Caco-2 (cell line): ENCODE measurements around the gene GLI3. TPM values are rescaled to one million over a fixed set of nuclear protein-coding genes. Genes with fewer than 3 reads are reported as not detected.

Experiments used
- BruUV-seq: library from RNA; stranded (reverse); fragments of 400-500 nt; replicated peaks from 2 replicates; lab custom pipeline; 2021; lab: Mats Ljungman, UMichigan
- CTCF ChIA-PET: fragments of 300-600 bp; sonication (Branson Sonifier 250); formaldehyde crosslinking; loops from one replicate; lab custom pipeline; 2022; ENCODE audit warnings: antibody characterized with exemption; lab: Charles Lee
- POLR2A ChIA-PET: fragments of 300-600 bp; sonication (Branson Sonifier 250); formaldehyde crosslinking; loops from one replicate; lab custom pipeline; 2022; ENCODE audit warnings: antibody characterized with exemption; lab: Charles Lee
- DNase-seq, 2 experiments: peaks; one replicate each; pipeline versions ENCODE4 v3.0.0 to v3.0.0-alpha.2; 2020 to 2022
- H3K27me3 ChIP-seq: replicated peaks from 2 replicates; pipeline ENCODE4 v1.6.0; 2011; ENCODE audit warnings: low read length; ENCODE audit not compliant: control insufficient read depth, insufficient read depth
- H3K36me3 ChIP-seq: 2 replicates; pipeline ENCODE4 v1.5.1; 2011; ENCODE audit warnings: low read length; ENCODE audit not compliant: control insufficient read depth, insufficient read depth
- H3K4me1 ChIP-seq: fragments of 250-450 bp; sonication (Bioruptor Pico); 2 replicates; pipeline ENCODE4 v1.5.1; 2020; ENCODE audit warnings: mild to moderate bottlenecking
- H3K4me3 ChIP-seq: 2 replicates; pipeline ENCODE4 v1.5.1; 2011; ENCODE audit warnings: low read depth, mild to moderate bottlenecking, control low read depth, low read length
- H3K9me3 ChIP-seq: fragments of 250-450 bp; sonication (Bioruptor Pico); 2 replicates; pipeline ENCODE4 v1.5.1; 2020; ENCODE audit warnings: mild to moderate bottlenecking, moderate library complexity
- H3K27ac Mint-ChIP-seq: one replicate; pipeline ENCODE4 v1.8.0; 2022; ENCODE audit warnings: mixed read lengths; ENCODE audit not compliant: unreplicated experiment
- H3K27me3 Mint-ChIP-seq: one replicate; pipeline ENCODE4 v1.8.0; 2022; ENCODE audit warnings: mixed read lengths; ENCODE audit not compliant: insufficient read depth, unreplicated experiment
- H3K36me3 Mint-ChIP-seq: one replicate; pipeline ENCODE4 v1.8.0; 2022; ENCODE audit warnings: mild to moderate bottlenecking, mixed read lengths; ENCODE audit not compliant: insufficient read depth, unreplicated experiment
- H3K4me1 Mint-ChIP-seq: one replicate; pipeline ENCODE4 v1.8.0; 2022; ENCODE audit warnings: low read depth, mixed read lengths; ENCODE audit not compliant: unreplicated experiment
- H3K4me3 Mint-ChIP-seq: one replicate; pipeline ENCODE4 v1.8.0; 2022; ENCODE audit warnings: mild to moderate bottlenecking, moderate library complexity, mixed read lengths; ENCODE audit not compliant: unreplicated experiment
- H3K9me3 Mint-ChIP-seq: one replicate; pipeline ENCODE4 v1.8.0; 2022; ENCODE audit warnings: mixed read lengths; ENCODE audit not compliant: unreplicated experiment
- CTCF ChIP-seq, 2 experiments: fragments of 200-600 bp in 1 of 2; IDR thresholded peaks; 1 replicate in 1 of 2; 2 replicates in 1 of 2; pipeline versions ENCODE4 v1.5.1 to v1.8.0; 2011 to 2022; ENCODE audit warnings: antibody characterized with exemption in 1 of 2, control low read depth in 1 of 2, inconsistent platforms in 1 of 2, low read depth in 1 of 2, low read length in 1 of 2, mild to moderate bottlenecking in 1 of 2, moderate library complexity in 1 of 2; ENCODE audit not compliant: insufficient read depth in 1 of 2, severe bottlenecking in 1 of 2, unreplicated experiment in 1 of 2
- intact Hi-C: fragments of 100-400 bp; cut with micrococcal nuclease; formaldehyde crosslinking; loops from one replicate; pipeline ENCODE4 v1.10.0; 2022; ENCODE audit not compliant: unreplicated experiment
- total RNA-seq: library from RNA; stranded (reverse); gene quantifications from 2 replicates; pipeline ENCODE4 v1.2.3, GENCODE V29; 2022

The GLI3 gene
- total RNA-seq, 1 experiment from 2014 or later: 1.00 TPM

GRCh38 chr7:42053834-42054233 is 183.2 kb downstream of the GLI3 start:
- no peaks in the 10 kb centered on the region for H3K36me3 ChIP-seq
- H3K9me3 ChIP-seq: peaks cover 4% of the 10 kb centered on the region; the same call in 1 of the 2 replicates
- TF ChIP-seq CTCF (IDR thresholded peaks at IDR 0.05; ENCODE audit: insufficient read depth in 1 of 2, low read depth in 1 of 2, low read length in 1 of 2, severe bottlenecking in 1 of 2, unreplicated experiment in 1 of 2): no peak
- Mint-ChIP-seq H3K27ac (no peak overlapping the region), H3K27me3 (peaks cover 18% of the 10 kb centered on the region), H3K4me3 (no peak overlapping the region), H3K4me1 (no peaks in the 10 kb centered on the region), H3K9me3 (no peaks in the 10 kb centered on the region), H3K36me3 (no peaks in the 10 kb centered on the region)
- no peak for DNase-seq
- H3K4me3 ChIP-seq: no peak overlapping the region
- ChIA-PET CTCF (no interaction called here), POLR2A (no interaction called here)
- no peaks in the 10 kb centered on the region for H3K27me3 ChIP-seq
- no TSS peak for BruUV-seq
- intact Hi-C loops: no loop called here
- H3K4me1 ChIP-seq: no peaks in the 10 kb centered on the region

- Mint-ChIP-seq H3K27ac (no peak overlapping the region), H3K4me3 (no peak overlapping the region), H3K27me3 (peaks cover 29% of the 10 kb centered on the region), H3K9me3 (no peaks in the 10 kb centered on the region), H3K36me3 (no peaks in the 10 kb centered on the region), H3K4me1 (no peaks in the 10 kb centered on the region)
- no peak for TF ChIP-seq CTCF (IDR thresholded peaks at IDR 0.05; ENCODE audit: insufficient read depth in 1 of 2, low read depth in 1 of 2, low read length in 1 of 2, severe bottlenecking in 1 of 2, unreplicated experiment in 1 of 2)
- no peaks in the 10 kb centered on the region for H3K27me3 ChIP-seq
- peaks cover 4% of the 10 kb centered on the region; the same call in 1 of the 2 replicates for H3K9me3 ChIP-seq
- no peak overlapping the region for H3K4me3 ChIP-seq
- H3K36me3 ChIP-seq: no peaks in the 10 kb centered on the region
- no peak for DNase-seq
- CTCF ChIA-PET: no interaction called here
- no TSS peak for BruUV-seq
- H3K4me1 ChIP-seq: no peaks in the 10 kb centered on the region
- intact Hi-C loops: no loop called here
- POLR2A ChIA-PET: no interaction called here
Measured at GRCh38 chr7:42049761-42050160, 187.2 kb downstream of the GLI3 start.

- no peak for DNase-seq
- intact Hi-C loops: no loop called here
- Histone ChIP-seq H3K9me3 (no peaks in the 10 kb centered on the region), H3K4me3 (no peak overlapping the region), H3K4me1 (no peaks in the 10 kb centered on the region), H3K36me3 (no peaks in the 10 kb centered on the region), H3K27me3 (no peaks in the 10 kb centered on the region)
- no peak for TF ChIP-seq CTCF (IDR thresholded peaks at IDR 0.05; ENCODE audit: insufficient read depth in 1 of 2, low read depth in 1 of 2, low read length in 1 of 2, severe bottlenecking in 1 of 2, unreplicated experiment in 1 of 2)
- H3K27me3 Mint-ChIP-seq: peaks cover 27% of the 10 kb centered on the region
- no peak overlapping the region for H3K27ac Mint-ChIP-seq
- H3K4me3 Mint-ChIP-seq: no peak overlapping the region
- ChIA-PET POLR2A (no interaction called here), CTCF (no interaction called here)
- no peaks in the 10 kb centered on the region for H3K4me1 Mint-ChIP-seq
- H3K36me3 Mint-ChIP-seq: no peaks in the 10 kb centered on the region
- no TSS peak for BruUV-seq
- no peaks in the 10 kb centered on the region for H3K9me3 Mint-ChIP-seq
Measured at GRCh38 chr7:42046483-42046882, 190.5 kb downstream of the GLI3 start.
